Hematopoietic multipotent progenitor cell (in vitro differentiated cells): ENCODE measurements around the gene ANXA6. TPM values are rescaled to one million over a fixed set of nuclear protein-coding genes. Genes with fewer than 3 reads are reported as not detected.

Experiments used
- DNase-seq, 3 donors: peaks; one replicate each; pipeline ENCODE4 v3.0.0-alpha.2; 2011 to 2015; ENCODE audit warnings: low read depth in 2 of 3, low spot score in 2 of 3
- total RNA-seq: library from RNA; depleted of rRNA; stranded (reverse); fragments of >200 nt; gene quantifications from one replicate; pipeline ENCODE4 v1.2.3, GENCODE V29; 2012

Gene ANXA6
- total RNA-seq, 1 donor = 319 TPM

GRCh38 chr5:151154931-151155774, 2.4 kb downstream of the ANXA6 start:
- DNase-seq = no peak

DNA sequence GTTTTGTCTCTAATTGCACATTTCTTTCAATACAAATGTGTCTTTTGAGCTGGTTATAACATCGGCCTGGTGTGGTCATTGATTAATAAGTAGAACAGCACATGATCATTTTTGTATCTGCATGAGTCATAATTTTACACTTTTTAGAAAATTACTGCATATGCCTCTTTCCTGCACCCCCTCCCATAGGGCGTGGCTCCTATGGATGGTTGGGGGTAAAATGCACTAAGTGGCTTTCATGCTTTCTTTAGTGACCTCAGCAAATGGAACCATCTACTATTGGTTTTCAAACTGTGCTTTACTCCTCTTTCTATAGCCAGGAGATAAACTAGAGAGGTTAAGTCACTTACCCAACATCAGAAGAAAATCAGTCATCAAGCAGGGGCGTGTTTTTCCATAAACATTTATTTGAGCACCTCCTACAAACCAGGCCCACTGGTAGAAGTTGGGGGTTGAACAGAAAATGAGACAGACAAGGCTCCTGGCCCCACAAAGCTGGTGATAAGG, 3.8 kb downstream of the ANXA6 start:
- DNase-seq = no peak

- DNase-seq = no peak
Observed at GRCh38 chr5:151153300-151153699, 4.3 kb downstream of the ANXA6 start.

DNA sequence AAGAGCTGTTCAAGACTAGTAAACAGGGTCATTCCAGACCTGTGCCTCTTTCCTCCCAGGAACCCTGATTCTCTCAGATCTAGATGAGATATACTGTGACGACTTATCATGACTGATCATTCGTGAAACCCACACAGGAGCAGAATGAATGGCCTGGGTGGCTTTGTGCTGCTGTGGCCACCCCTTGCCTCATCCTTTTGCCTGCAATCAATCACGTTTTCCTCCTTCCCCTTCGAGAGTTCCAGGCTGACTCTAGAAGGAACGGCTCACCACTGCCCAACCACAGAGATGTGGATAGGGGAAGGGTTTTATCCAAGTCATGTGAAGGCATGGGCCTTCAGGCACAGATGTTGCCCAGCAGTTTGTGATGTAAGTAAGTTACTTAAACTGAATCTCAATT, 5.8 kb downstream of the ANXA6 start:
- peak in 2 of 3 donors; percentile 24 to 62 for DNase-seq

- DNase-seq = no peak
Observed at GRCh38 chr5:151151263-151151660, 6.3 kb downstream of the ANXA6 start.

DNA sequence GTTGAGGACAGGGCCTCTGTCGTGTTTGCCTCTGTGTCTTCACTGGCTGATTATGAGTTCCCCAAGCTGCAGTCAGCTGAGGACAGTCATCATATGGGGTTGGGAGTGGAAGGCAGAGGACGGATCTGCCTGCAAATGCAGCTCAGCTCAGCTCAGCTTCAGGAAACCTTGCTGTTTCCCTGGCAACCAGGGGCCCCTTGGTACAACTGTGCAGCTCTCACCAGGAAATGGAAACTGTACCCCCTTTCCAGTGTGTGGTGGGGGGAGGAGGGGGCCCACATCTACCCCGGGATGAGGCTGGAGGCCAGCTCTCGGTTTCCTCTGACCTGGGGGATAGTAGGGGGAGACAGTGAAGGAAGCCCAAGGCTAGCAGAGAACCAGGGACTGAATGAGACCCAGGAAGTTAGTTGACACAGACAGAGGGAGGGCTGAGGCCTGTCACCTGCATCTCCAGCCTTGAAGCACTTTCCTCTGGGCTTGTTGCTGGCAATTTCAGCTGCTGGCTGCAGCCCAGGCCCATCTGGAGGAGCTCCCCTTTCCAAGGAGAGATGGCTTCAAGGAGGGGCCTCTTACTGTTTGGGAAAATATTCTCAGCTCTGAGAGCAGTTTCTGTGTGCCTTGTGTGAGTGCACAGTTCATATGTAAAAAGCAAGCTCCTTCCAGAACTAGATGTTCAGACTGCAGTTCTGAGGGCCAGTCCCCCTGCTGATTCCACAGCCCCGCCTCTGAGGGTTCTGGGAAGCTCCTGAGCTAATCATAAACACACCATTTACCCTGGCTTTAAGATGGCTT, 6.9 kb downstream of the ANXA6 start:
- peak in 2 of 3 donors; percentile 73 to 74 for DNase-seq

DNA sequence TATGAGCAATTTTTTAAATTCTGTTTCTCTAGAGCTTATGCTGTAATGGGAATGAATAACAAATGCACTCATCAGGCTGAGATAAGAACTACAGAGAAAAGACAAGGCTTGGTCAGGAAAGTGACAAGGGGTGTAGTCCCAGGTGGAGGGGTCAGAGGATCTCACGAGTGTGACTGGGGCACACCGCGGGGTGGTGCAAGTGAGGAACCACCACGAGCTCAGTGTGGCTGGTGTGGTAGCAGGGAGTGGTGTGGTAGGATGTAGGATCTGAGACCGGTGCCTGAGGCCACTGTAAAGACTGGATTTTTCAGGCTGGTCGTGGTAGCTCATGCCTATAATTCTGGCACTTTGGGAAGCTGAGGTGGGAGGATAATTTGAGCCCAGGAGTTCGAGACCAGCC, 9.0 kb downstream of the ANXA6 start:
- DNase-seq = no peak

- no peak for DNase-seq
Observed at GRCh38 chr5:151147033-151147432, 10.5 kb downstream of the ANXA6 start.

DNA sequence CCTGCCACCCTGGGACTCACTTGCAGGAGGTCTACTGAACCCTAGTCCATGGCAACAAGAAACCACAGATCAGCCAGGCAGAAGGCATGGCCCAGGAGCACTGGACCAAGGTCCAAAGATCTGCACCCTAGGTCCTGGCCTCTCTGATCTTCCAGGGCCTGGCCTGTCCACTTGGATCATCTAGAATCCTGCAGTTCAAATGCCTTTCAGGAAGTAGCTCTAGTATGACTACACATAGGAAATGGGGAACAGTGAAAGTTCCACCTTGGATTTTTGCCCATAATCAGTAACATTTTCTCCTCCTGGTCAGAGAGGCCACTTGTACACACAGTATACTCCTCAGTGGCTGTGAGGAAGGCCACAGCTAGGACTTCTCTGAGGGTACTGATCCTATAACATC, 11.5 kb downstream of the ANXA6 start:
- DNase-seq = no peak

GRCh38 chr5:151144922-151145321, 12.7 kb downstream of the ANXA6 start:
- DNase-seq = no peak

DNA sequence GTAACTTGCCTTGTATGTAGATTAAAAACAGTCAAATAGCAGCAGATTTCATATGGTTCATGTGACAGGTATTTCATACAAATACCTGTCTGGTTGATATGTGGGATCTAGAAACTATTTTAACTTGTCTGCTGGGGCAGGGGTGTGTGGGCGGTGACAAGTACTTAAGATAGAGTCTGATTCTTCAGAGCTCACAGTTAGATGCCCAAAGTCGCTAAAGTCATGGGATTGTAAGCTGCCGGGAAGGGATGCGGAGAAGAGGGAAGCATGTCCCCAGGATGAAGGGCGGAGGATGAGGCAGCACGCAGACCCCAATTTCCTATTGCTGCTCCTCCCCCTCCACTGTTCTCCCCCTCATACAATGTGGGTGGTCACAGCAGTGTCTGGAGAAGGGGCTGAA, 13.3 kb downstream of the ANXA6 start:
- no peak for DNase-seq

DNA sequence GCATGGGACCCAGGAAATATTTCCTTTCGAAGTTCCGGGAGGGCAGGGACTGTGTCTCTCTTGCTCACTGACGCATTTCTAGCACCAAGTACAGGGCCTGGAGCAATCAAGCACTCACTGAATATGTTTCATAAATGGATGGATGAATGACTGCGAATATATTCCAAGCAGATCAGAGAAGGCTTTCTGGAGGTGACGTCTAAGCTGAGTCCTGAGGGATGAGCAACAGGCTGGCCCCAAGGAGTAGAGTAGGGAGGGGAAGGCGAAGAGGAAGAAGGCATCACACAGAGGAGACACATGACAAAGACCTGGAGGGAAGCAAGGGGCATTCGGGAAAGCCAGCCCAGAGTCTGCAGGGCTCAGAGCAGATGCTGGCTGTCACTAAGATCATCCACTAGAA, 13.9 kb downstream of the ANXA6 start:
- no peak for DNase-seq

DNA sequence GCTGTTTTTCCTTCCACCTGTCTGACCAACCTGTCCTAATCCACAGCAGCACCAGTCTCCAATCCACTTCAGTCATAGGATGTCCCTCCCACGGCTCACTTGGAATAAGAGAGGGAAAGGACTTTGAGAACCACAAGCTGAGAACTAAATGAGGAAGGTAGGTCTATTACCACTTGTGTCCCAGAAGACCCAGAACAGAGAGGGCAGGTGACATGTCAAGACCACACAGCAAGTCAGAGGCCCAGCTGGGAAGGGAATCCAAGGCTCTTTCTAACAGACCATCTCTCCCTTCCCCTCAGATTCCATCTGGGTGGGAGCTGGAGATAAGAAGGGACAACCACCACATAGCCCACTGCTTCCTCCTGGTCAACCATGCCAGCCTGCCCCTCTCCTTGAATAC, 14.6 kb downstream of the ANXA6 start:
- no peak for DNase-seq

- no peak for DNase-seq
Observed at GRCh38 chr5:151141535-151141934, 16.0 kb downstream of the ANXA6 start.

- DNase-seq = no peak
Observed at GRCh38 chr5:151140686-151141459, 16.7 kb downstream of the ANXA6 start.

DNA sequence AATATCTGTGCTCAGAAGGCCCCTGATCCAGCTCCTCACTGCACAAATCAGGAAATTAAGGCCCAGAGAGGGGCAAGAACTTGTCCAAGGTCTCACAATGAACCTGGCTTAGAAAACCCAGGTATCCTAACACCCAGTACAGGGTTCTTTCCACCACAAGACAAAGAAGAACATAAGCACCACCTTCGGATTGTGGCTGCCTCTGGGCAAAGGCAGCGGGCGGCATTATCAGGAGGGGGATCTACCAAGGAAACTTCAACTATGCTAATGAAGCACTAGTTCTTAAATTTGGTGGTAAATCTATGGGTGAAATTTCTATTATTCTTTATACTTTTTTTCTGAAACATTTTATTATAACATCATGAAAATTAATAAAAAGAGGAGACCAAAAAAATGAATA, 17.9 kb downstream of the ANXA6 start:
- DNase-seq = no peak

DNA sequence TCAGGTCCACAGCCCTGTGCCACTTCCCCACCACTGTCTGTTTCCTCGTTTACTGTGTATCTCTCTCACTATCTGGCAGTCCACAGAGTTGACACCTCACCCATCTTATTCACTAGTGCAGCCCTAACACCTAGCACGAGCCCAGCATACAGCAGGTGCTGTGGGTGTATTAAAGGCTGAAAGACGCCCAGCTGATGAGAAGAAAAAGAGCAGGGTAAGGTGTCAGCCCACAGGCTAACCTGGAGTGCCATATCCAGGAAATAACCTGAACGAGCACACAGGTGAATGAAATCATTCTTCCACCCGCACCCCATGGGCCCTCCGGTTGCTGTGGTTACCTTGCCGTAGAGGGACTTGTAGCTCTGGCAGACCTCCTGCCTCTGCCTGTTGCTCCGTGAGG, 18.6 kb downstream of the ANXA6 start:
- no peak for DNase-seq

- no peak for DNase-seq
Observed at GRCh38 chr5:151138114-151138513, 19.5 kb downstream of the ANXA6 start.

DNA sequence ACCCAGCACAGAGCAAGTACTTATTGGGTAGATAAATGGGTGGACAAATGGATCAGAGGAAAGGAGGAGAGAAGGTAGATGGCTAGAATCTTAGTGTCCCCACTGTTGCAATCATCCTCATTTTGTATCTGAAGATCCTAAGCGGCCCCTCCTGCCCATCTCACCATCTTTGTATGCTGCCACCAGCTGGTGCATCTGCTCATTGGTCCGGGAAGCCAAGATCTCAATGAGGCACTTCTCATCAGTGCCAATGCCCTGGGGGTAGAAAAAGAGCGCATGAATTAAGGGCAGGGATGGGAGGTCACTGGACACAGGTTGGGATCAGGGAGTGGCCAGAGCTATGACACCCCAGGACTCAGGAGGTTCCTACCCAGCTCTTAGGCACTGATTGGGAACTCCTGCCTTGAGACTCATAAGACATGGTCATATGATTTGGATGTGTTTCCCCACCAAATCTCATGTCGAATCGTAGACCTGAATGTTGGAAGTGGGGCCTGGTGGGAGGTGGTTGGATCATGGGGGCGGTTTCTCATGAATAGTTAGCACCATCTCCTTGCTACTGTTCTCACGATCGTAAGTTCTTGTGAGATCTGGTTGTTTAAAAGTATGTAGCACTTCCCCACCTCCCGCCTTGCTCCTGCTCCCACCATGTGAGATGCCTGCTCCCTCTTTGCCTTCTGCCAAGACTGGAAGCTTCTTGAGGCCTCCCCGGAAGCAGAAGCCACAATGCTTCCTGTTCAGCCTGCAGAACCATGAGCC, 20.3 kb downstream of the ANXA6 start:
- no peak for DNase-seq

DNA sequence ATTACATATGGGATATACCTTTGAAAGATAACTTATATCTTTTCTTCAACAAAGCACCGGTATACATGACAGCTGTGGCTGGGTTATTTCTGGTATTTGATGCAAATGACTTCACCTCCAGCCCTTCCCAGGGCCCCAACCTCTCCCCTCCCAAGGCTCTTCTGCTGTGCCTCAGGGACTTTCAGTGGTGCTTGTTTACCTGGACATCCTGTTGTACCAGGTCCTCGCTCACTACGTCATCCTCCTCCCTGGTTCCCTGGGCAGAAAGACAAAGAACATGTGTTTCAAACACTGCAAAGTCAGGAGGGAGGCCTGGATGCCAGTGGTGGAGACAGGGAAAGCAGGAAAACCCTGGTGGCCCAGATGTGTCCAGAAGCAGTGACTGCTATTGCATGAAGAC, 23.4 kb downstream of the ANXA6 start:
- no peak for DNase-seq
